HepG2 (cell line): ENCODE results near the gene AMBRA1. TPM values are rescaled to one million over a fixed set of nuclear protein-coding genes. Genes with fewer than 3 reads are reported as not detected.

ENCODE experiments used
- ASH2L ChIP-seq: fragments of 300-600, 200-600 bp; sonication (generic); IDR thresholded peaks from 2 replicates; pipeline ENCODE4 v1.7.0; 2017; ENCODE audit warnings: low read depth, mild to moderate bottlenecking, moderate library complexity, mixed read lengths, low read length; ENCODE audit not compliant: insufficient read length
- BHLHE40 ChIP-seq: IDR thresholded peaks from 2 replicates; pipeline ENCODE4 v1.6.1; 2011; ENCODE audit warnings: low read length, improper control_type of control experiment
- MAF1 ChIP-seq: sonication (generic); formaldehyde crosslinking; IDR thresholded peaks from 2 replicates; pipeline ENCODE4 v1.5.0; 2020; ENCODE audit warnings: missing genetic modification reagents, borderline replicate concordance
- MAZ ChIP-seq, 2 experiments: sonication (generic) in 1 of 2; formaldehyde crosslinking in 1 of 2; IDR thresholded peaks; 2 replicates each; pipeline versions ENCODE4 v1.5.0 to v1.6.1; 2012 to 2020; ENCODE audit warnings: low read depth in 2 of 2, mild to moderate bottlenecking in 2 of 2, borderline replicate concordance in 1 of 2, improper control_type of control experiment in 1 of 2, low read length in 1 of 2, missing genetic modification reagents in 1 of 2, moderate library complexity in 1 of 2
- MXD3 ChIP-seq: IDR thresholded peaks from 2 replicates; pipeline ENCODE4 v1.6.1; 2016; ENCODE audit warnings: mild to moderate bottlenecking, missing biosample characterization, missing genetic modification reagents
- ONECUT2 ChIP-seq: sonication (generic); formaldehyde crosslinking; IDR thresholded peaks from 2 replicates; pipeline ENCODE4 v1.4.0; 2020; ENCODE audit warnings: missing genetic modification reagents
- PLSCR1 ChIP-seq: sonication (generic); formaldehyde crosslinking; IDR thresholded peaks from 2 replicates; pipeline ENCODE4 v1.5.0; 2020; ENCODE audit warnings: missing genetic modification reagents, mild to moderate bottlenecking, borderline replicate concordance
- SRSF1 ChIP-seq: fragments of 200-400 bp; formaldehyde crosslinking; optimal IDR thresholded peaks from 2 replicates; pipeline ENCODE3; 2017; ENCODE audit warnings: mild to moderate bottlenecking, low read depth, low read length, moderate library complexity
- WIZ ChIP-seq: sonication (generic); formaldehyde crosslinking; IDR thresholded peaks from 2 replicates; pipeline ENCODE4 v1.5.1; 2020; ENCODE audit warnings: mild to moderate bottlenecking, missing genetic modification reagents
- ZBTB46 ChIP-seq: sonication (generic); formaldehyde crosslinking; IDR thresholded peaks from 2 replicates; pipeline ENCODE4 v1.4.0; 2020; ENCODE audit warnings: mild to moderate bottlenecking, missing genetic modification reagents, borderline replicate concordance
- ZFY ChIP-seq: sonication (generic); formaldehyde crosslinking; IDR thresholded peaks from 2 replicates; pipeline ENCODE4 v1.4.0; 2020; ENCODE audit warnings: missing genetic modification reagents
- ZNF383 ChIP-seq: sonication (generic); formaldehyde crosslinking; IDR thresholded peaks from 2 replicates; pipeline ENCODE4 v1.4.0; 2020; ENCODE audit warnings: missing genetic modification reagents, mild to moderate bottlenecking, borderline replicate concordance
- ZNF414 ChIP-seq: sonication (generic); formaldehyde crosslinking; IDR thresholded peaks from 2 replicates; pipeline ENCODE4 v1.5.0; 2020; ENCODE audit warnings: missing genetic modification reagents
- ZNF441 ChIP-seq: sonication (generic); formaldehyde crosslinking; IDR thresholded peaks from 2 replicates; pipeline ENCODE4 v1.7.0; 2021; ENCODE audit warnings: missing genetic modification reagents, borderline replicate concordance
- ZNF615 ChIP-seq: sonication (generic); formaldehyde crosslinking; IDR thresholded peaks from 2 replicates; pipeline ENCODE4 v1.5.0; 2020; ENCODE audit warnings: mild to moderate bottlenecking, missing genetic modification reagents, borderline replicate concordance
- polyA plus RNA-seq, 8 experiments: library from polyadenylated mRNA; depleted of rRNA in 3 of 8; stranded (reverse) in 7 of 8; unstranded in 1 of 8; fragments of >200 nt; fragmentation: Illumina TruSeq in 4 of 8; extraction: Trizol in 4 of 8; gene quantifications; 2 replicates each; pipeline versions ENCODE4 v1.2.1 to v1.2.3, GENCODE V29; 2011 to 2016; ENCODE audit warnings: low read depth in 4 of 8, missing spikeins in 1 of 8, mixed read lengths in 1 of 8; ENCODE audit not compliant: insufficient read depth in 1 of 8
- total RNA-seq, 5 experiments: library from RNA; depleted of rRNA; stranded (reverse); fragments of >200 nt; fragmentation: Illumina TruSeq; extraction: Trizol; gene quantifications; 2 replicates each; pipeline ENCODE4 v1.2.3, GENCODE V29; 2016; ENCODE audit warnings: low read depth in 1 of 5
- TF ChIP-seq, protein P1 (sequence below): sonication (generic); formaldehyde crosslinking; IDR thresholded peaks from 2 replicates; pipeline ENCODE4 v1.4.0; 2020; ENCODE audit warnings: low read depth, missing genetic modification reagents
- TF ChIP-seq, protein P2 (sequence below): sonication (generic); formaldehyde crosslinking; IDR thresholded peaks from 2 replicates; pipeline ENCODE4 v1.4.0; 2020; ENCODE audit warnings: missing genetic modification reagents

Gene AMBRA1
- total and polyA plus RNA-seq, 2 of the 13 experiments (the other 11 are each of a cell fraction or from before 2014, with no cell fraction given), result 15.7 to 26.0 TPM

DNA sequence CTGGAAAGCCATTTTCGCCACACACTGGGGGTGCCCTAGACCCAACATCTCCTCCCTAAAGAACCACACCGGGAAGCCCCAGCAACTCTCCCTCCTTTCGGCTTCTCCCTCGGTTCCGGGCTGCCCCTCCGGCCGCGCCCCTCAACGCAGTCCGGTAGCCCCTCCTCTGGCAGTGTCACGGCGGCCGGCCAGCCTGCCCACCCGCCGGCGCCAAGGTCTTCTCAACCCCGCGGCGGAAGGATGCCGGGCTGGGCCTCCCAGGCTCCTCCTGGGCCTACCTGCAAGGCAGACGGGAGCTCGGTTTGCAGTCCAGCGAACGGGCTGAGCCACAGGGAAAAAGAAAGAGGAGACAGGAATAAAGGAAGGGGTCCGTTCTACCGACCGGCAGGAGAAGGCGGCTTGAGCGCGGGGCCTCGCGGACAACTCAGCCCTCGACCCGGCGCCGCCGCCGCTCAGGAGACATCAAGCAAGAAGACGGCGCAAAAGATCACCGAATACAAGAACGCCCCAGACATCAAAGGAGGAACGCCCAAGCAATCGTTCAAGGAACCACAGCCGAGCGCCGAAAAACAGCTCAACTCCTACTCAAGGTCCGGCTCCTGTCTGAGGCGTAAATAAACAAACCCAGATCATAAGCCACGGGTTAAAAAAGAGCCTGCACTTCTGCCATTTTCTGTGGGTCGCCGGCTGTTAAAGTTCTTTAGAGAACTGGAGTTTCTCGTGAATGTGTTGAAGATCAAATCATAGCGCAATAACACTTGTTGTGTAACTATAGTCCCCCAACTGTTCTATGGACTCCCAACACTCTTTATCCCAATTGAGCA lies at the start of gene AMBRA1 (continued):
- TF ChIP-seq ZBTB46 (CRISPR knock-in tag) (no peak), SRSF1 (no peak), MAZ (IDR thresholded peaks at IDR 0.05; ENCODE audit: borderline replicate concordance, low read depth, low read length) (no peak), MAZ (CRISPR knock-in tag; IDR thresholded peaks at IDR 0.05; ENCODE audit: low read depth) (peak; percentile 69), WIZ (no peak), MAF1 (CRISPR knock-in tag) (no peak), MXD3 (peak; percentile 74; the same call in 1 of the 2 replicates), BHLHE40 (peak; percentile 47; the same call in 1 of the 2 replicates), ZNF441 (CRISPR knock-in tag) (peak; percentile 67; the same call in 1 of the 2 replicates), ONECUT2 (CRISPR knock-in tag) (no peak), ZNF383 (CRISPR knock-in tag) (no peak), ZNF615 (CRISPR knock-in tag) (no peak; the same call in 1 of the 2 replicates), ASH2L (peak; percentile 89), PLSCR1 (CRISPR knock-in tag) (no peak), ZNF414 (CRISPR knock-in tag) (no peak), ZFY (CRISPR knock-in tag) (peak; percentile 97)
- TF ChIP-seq, protein P1, sequence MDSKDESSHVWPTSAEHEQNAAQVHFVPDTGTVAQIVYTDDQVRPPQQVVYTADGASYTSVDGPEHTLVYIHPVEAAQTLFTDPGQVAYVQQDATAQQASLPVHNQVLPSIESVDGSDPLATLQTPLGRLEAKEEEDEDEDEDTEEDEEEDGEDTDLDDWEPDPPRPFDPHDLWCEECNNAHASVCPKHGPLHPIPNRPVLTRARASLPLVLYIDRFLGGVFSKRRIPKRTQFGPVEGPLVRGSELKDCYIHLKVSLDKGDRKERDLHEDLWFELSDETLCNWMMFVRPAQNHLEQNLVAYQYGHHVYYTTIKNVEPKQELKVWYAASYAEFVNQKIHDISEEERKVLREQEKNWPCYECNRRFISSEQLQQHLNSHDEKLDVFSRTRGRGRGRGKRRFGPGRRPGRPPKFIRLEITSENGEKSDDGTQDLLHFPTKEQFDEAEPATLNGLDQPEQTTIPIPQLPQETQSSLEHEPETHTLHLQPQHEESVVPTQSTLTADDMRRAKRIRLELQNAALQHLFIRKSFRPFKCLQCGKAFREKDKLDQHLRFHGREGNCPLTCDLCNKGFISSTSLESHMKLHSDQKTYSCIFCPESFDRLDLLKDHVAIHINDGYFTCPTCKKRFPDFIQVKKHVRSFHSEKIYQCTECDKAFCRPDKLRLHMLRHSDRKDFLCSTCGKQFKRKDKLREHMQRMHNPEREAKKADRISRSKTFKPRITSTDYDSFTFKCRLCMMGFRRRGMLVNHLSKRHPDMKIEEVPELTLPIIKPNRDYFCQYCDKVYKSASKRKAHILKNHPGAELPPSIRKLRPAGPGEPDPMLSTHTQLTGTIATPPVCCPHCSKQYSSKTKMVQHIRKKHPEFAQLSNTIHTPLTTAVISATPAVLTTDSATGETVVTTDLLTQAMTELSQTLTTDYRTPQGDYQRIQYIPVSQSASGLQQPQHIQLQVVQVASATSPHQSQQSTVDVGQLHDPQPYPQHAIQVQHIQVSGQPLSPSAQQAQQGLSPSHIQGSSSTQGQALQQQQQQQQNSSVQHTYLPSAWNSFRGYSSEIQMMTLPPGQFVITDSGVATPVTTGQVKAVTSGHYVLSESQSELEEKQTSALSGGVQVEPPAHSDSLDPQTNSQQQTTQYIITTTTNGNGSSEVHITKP, result peak; percentile 29; the same call in 1 of the 2 replicates
- TF ChIP-seq, protein P2, sequence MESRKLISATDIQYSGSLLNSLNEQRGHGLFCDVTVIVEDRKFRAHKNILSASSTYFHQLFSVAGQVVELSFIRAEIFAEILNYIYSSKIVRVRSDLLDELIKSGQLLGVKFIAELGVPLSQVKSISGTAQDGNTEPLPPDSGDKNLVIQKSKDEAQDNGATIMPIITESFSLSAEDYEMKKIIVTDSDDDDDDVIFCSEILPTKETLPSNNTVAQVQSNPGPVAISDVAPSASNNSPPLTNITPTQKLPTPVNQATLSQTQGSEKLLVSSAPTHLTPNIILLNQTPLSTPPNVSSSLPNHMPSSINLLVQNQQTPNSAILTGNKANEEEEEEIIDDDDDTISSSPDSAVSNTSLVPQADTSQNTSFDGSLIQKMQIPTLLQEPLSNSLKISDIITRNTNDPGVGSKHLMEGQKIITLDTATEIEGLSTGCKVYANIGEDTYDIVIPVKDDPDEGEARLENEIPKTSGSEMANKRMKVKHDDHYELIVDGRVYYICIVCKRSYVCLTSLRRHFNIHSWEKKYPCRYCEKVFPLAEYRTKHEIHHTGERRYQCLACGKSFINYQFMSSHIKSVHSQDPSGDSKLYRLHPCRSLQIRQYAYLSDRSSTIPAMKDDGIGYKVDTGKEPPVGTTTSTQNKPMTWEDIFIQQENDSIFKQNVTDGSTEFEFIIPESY (CRISPR knock-in tag), result no peak
